Activated naive CD8-positive, alpha-beta T cell (primary cell): ENCODE data around the gene AGAP1.

Experiments
- H3K27ac Mint-ChIP-seq: one replicate; pipeline ENCODE4 v1.8.0; 2021; ENCODE audit warnings: mixed read lengths
- H3K27me3 Mint-ChIP-seq: one replicate; pipeline ENCODE4 v1.8.0; 2021; ENCODE audit warnings: mixed read lengths
- H3K36me3 Mint-ChIP-seq: one replicate; pipeline ENCODE4 v1.8.0; 2021; ENCODE audit warnings: mixed read lengths
- H3K4me1 Mint-ChIP-seq: one replicate; pipeline ENCODE4 v1.8.0; 2021; ENCODE audit warnings: low read depth, mixed read lengths
- H3K4me3 Mint-ChIP-seq: one replicate; pipeline ENCODE4 v1.8.0; 2021; ENCODE audit warnings: mild to moderate bottlenecking, mixed read lengths
- H3K9me3 Mint-ChIP-seq: one replicate; pipeline ENCODE4 v1.8.0; 2021; ENCODE audit warnings: low read depth, mixed read lengths

The AGAP1 gene

GRCh38 chr2:235527806-235528469, 34.1 kb downstream of the AGAP1 start:
- H3K4me3 Mint-ChIP-seq = no peak overlapping the region
- no peaks in the 10 kb centered on the region for H3K4me1 Mint-ChIP-seq
- H3K36me3 Mint-ChIP-seq = no peaks in the 10 kb centered on the region
- no peaks in the 10 kb centered on the region for H3K27me3 Mint-ChIP-seq
- no peak overlapping the region for H3K27ac Mint-ChIP-seq
- no peaks in the 10 kb centered on the region for H3K9me3 Mint-ChIP-seq

DNA sequence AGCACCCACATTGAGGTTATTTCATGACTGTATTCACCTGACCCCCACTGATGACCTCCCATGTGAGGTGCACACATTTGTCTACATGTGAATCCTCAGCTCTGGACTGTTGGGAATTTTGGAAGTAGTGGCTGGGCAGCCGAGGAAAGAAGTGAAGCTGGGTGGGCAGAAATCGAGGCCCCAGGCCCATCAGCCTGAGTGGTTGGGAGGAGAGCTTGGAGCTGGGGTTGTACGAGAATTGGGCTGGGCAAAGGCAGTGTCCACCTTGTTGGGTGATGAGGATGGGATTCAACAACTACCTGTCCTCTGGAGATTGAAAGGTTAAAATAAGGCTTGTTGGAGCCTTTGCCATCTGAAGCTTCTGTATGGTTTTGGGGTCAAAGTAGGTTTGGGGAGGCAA, 35.8 kb downstream of the AGAP1 start:
- Mint-ChIP-seq H3K4me3 (no peak overlapping the region), H3K4me1 (no peaks in the 10 kb centered on the region), H3K27me3 (no peaks in the 10 kb centered on the region), H3K9me3 (no peaks in the 10 kb centered on the region), H3K27ac (no peak overlapping the region), H3K36me3 (no peaks in the 10 kb centered on the region)

GRCh38 chr2:235530735-235531134, 36.9 kb downstream of the AGAP1 start:
- H3K4me3 Mint-ChIP-seq = no peak overlapping the region
- no peaks in the 10 kb centered on the region for H3K36me3 Mint-ChIP-seq
- H3K27ac Mint-ChIP-seq = no peak overlapping the region
- no peaks in the 10 kb centered on the region for H3K27me3 Mint-ChIP-seq
- no peaks in the 10 kb centered on the region for H3K4me1 Mint-ChIP-seq
- no peaks in the 10 kb centered on the region for H3K9me3 Mint-ChIP-seq

DNA sequence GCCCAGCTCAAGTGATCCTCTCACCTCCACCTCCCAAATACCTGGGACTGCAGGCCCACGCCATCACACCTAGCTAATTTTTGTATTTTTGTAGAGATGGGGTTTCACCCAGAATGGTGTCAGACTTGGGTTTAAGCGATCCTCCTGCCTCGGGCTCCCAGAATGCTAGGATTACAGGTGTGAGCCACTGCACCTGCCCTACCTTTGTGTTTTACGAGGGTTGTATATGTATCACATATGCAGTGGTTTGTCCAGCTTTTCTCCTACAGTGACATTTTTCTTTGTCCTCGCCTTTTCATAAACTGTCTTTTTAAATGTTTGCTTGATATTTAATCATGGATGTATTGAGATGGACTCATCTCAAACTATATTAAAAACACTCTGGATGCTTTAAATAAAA, 38.5 kb downstream of the AGAP1 start:
- Mint-ChIP-seq H3K4me3 (no peak overlapping the region), H3K36me3 (no peaks in the 10 kb centered on the region), H3K9me3 (no peaks in the 10 kb centered on the region), H3K27ac (no peak overlapping the region), H3K4me1 (no peaks in the 10 kb centered on the region), H3K27me3 (no peaks in the 10 kb centered on the region)

DNA sequence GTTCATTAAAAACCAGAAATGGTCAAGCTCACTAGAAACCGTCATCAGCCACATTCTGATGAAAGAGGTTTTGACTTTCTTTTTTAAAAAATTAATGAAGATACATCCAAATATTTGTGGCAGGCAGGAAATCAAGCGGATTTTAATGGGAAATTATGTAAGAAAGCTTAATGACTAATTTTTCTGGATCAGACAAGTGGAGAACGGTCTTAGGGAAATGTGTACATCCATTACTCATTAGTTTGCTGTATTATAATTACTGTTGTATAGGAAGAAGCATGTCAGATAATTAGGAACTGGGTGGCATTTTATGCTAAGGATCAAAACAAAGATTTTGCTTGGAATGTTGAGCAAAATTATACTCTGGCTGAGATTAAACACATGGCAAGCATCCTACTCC, 39.4 kb downstream of the AGAP1 start:
- Mint-ChIP-seq H3K27me3 (no peaks in the 10 kb centered on the region), H3K9me3 (no peaks in the 10 kb centered on the region), H3K36me3 (no peaks in the 10 kb centered on the region), H3K4me3 (no peak overlapping the region), H3K27ac (no peak overlapping the region), H3K4me1 (no peaks in the 10 kb centered on the region)

DNA sequence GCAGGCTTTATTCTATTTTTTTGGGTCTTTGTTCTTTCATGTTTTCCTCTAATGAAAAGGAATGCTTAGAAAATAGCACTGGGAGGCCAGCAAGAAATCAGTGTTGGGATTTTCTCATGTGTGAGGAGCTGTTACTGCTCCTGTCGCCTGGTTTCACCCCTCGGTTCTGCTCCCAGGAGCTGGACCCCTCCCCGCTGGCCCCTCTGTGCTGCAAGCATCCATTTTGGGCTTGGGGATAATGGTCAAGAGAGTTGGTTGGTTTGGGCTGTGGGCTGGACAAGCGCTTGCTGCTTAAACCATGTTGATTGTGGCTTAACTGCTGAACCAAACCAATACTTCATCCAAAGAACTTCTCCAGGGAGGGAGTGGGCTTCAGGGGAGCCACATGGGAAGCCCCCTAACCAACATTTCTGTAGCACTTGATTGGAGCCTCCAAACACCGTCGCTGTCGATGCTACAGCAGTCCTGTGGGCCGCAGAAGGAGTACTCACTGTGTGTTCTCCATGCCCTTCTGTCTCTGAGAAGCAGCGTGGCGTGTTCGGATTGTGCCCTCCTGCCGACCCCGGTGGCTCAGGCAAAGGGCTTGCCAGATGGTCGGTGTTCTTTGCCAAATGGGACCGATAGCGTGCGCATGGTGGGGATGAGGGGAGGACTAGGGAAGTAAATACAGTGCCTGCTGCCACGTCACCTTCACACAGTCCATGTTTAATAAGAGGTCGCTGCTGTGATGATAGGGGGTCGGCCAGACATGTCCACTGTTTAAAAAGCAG, 40.0 kb downstream of the AGAP1 start:
- H3K27ac Mint-ChIP-seq = no peak overlapping the region
- H3K4me3 Mint-ChIP-seq = no peak overlapping the region
- no peaks in the 10 kb centered on the region for H3K36me3 Mint-ChIP-seq

DNA sequence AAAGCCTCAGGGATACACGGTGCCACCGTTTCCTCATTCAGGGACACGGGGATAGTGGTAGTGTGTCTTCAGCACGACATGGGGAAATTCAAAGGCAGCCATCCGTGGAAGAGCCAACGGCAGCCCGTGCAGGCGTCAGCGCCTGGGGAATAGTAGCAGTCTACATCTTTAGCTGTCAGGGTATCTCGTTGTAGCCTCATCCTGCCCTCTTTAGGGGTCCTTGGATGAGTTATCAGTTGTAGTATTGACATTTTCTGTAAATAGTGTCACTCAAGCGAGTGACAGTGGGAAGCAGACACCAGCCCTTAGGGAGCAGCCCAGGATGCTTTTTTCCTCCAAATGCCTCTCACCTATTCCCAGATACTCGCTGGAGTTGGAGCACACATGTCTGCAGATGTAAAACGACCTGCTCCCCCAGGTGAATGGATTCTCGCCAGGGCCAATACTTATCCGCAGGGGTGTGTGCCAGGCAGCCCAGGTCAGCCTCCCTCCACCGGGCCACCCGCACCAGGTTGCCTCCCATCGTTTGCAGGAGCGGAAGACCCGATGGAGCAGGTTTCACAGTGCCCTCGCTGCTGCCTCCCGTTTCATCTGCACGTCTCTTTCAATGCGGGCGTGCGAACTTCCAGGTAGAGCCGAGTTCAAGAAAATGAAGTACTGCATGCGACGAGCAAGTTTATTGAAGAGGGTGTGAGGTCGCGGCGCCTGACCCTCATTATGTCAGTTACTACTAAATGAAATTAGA, 41.0 kb downstream of the AGAP1 start:
- H3K36me3 Mint-ChIP-seq = no peaks in the 10 kb centered on the region
- no peak overlapping the region for H3K27ac Mint-ChIP-seq
- H3K4me3 Mint-ChIP-seq = no peak overlapping the region
- H3K9me3 Mint-ChIP-seq = no peaks in the 10 kb centered on the region
- no peaks in the 10 kb centered on the region for H3K27me3 Mint-ChIP-seq
- H3K4me1 Mint-ChIP-seq = no peaks in the 10 kb centered on the region

More for the DNA sequence above, 40.0 kb downstream of the AGAP1 start:
- Mint-ChIP-seq H3K9me3 (no peaks in the 10 kb centered on the region), H3K4me1 (no peaks in the 10 kb centered on the region), H3K27me3 (no peaks in the 10 kb centered on the region)

DNA sequence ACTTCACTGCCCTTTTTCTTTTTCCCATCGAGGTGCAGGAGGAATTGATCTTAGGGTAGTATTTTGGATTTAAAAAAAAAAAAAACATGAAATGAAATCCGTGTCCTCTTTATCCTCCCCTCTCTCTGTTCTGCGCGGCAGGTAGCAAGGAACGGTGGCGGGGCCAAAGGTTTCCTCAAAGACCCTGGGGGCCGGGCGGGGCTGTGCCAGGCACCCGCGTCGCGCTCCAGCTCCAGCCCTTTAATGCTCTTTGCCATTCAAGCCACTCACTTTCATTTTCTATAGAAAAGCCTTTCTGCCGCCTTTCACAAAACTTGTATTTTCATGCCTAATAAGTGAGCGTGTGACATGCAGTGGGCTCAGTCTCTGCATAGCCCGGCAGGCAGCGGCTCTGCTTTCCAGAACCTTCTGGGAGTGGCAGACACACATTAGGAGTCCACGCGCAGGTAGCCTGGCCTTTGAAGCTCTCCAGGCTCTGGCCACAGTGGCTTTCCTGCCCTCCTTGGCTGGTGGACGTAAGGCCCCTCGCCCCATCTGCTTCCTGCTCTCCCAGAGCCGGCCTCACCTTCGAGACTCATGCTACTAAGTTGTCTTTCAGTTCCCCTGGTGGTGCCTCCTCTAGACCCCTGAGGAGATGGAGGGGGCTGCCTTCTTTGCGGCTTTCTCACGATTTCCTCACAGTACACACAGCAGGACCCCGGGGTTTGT, 41.7 kb downstream of the AGAP1 start:
- Mint-ChIP-seq H3K27ac (no peak overlapping the region), H3K9me3 (no peaks in the 10 kb centered on the region), H3K27me3 (no peaks in the 10 kb centered on the region), H3K36me3 (no peaks in the 10 kb centered on the region), H3K4me1 (no peaks in the 10 kb centered on the region), H3K4me3 (no peak overlapping the region)

GRCh38 chr2:235536711-235537110, 42.9 kb downstream of the AGAP1 start:
- no peaks in the 10 kb centered on the region for H3K36me3 Mint-ChIP-seq
- no peak overlapping the region for H3K4me3 Mint-ChIP-seq
- H3K27me3 Mint-ChIP-seq = no peaks in the 10 kb centered on the region
- no peaks in the 10 kb centered on the region for H3K9me3 Mint-ChIP-seq
- H3K27ac Mint-ChIP-seq = no peak overlapping the region
- H3K4me1 Mint-ChIP-seq = no peaks in the 10 kb centered on the region

GRCh38 chr2:235537186-235537585, 43.3 kb downstream of the AGAP1 start:
- Mint-ChIP-seq H3K4me1 (no peaks in the 10 kb centered on the region), H3K27ac (no peak overlapping the region), H3K9me3 (no peaks in the 10 kb centered on the region), H3K36me3 (no peaks in the 10 kb centered on the region), H3K27me3 (no peaks in the 10 kb centered on the region), H3K4me3 (no peak overlapping the region)

- Mint-ChIP-seq H3K27ac (no peak overlapping the region), H3K27me3 (no peaks in the 10 kb centered on the region), H3K4me3 (no peak overlapping the region), H3K4me1 (no peaks in the 10 kb centered on the region), H3K36me3 (no peaks in the 10 kb centered on the region), H3K9me3 (no peaks in the 10 kb centered on the region)
These were observed 43.7 kb downstream of the AGAP1 start for GRCh38 chr2:235537587-235537986.

DNA sequence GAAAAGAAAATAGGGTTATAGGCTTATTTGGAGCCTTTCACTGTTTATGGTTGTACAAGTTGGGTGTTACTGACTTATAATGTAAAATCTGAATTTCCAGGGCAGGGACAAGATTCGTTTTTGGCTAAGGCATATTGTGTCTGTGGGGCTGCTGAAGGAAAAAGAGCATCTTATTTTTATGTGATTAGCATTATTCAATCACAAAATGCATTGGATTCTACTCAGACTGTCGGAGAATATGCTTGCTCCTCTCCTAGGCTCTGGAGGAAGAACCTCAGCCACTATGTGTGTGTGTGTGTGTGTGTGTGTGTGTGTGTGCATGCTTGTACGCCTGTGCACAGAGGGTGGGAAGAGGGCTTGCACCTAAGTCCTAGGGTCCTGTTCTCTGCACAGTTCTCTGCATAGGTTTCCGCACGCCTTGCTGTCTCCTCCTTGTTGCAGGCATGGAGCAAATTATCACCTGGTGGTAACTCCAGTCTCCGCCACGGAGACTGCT, 44.3 kb downstream of the AGAP1 start:
- Mint-ChIP-seq H3K9me3 (no peaks in the 10 kb centered on the region), H3K36me3 (no peaks in the 10 kb centered on the region), H3K27me3 (no peaks in the 10 kb centered on the region), H3K27ac (no peak overlapping the region), H3K4me1 (no peaks in the 10 kb centered on the region), H3K4me3 (no peak overlapping the region)

GRCh38 chr2:235538981-235539380, 45.1 kb downstream of the AGAP1 start:
- no peak overlapping the region for H3K4me3 Mint-ChIP-seq
- no peaks in the 10 kb centered on the region for H3K27me3 Mint-ChIP-seq
- H3K36me3 Mint-ChIP-seq = no peaks in the 10 kb centered on the region
- no peaks in the 10 kb centered on the region for H3K4me1 Mint-ChIP-seq
- H3K27ac Mint-ChIP-seq = no peak overlapping the region
- no peaks in the 10 kb centered on the region for H3K9me3 Mint-ChIP-seq

- Mint-ChIP-seq H3K36me3 (no peaks in the 10 kb centered on the region), H3K4me1 (no peaks in the 10 kb centered on the region), H3K9me3 (no peaks in the 10 kb centered on the region), H3K27ac (no peak overlapping the region), H3K4me3 (no peak overlapping the region), H3K27me3 (no peaks in the 10 kb centered on the region)
These were observed 45.9 kb downstream of the AGAP1 start for GRCh38 chr2:235539773-235540172.

GRCh38 chr2:235541016-235541415, 47.2 kb downstream of the AGAP1 start:
- Mint-ChIP-seq H3K27ac (no peak overlapping the region), H3K4me3 (no peak overlapping the region), H3K4me1 (no peaks in the 10 kb centered on the region), H3K36me3 (no peaks in the 10 kb centered on the region), H3K9me3 (no peaks in the 10 kb centered on the region), H3K27me3 (no peaks in the 10 kb centered on the region)
